Measurements from ENCODE around the gene ZNF710.
"Not testable (repeated sequence)": the region's sequence is repeated elsewhere in the genome, so short reads cannot be mapped to it uniquely, and the experiment has no call there.

Gene ZNF710

GRCh38 chr15:90083954-90084607 is 83.0 kb downstream of the ZNF710 start:
- no peak for DNase-seq

- DNase-seq = no peak
These were observed 83.8 kb downstream of the ZNF710 start for GRCh38 chr15:90084876-90085423.

GRCh38 chr15:90085565-90085964 is 84.4 kb downstream of the ZNF710 start:
- no peak for DNase-seq

- peak; percentile 44 to 51 for DNase-seq
These were observed 85.7 kb downstream of the ZNF710 start for GRCh38 chr15:90086868-90087268.

GRCh38 chr15:90087454-90088154 is 86.5 kb downstream of the ZNF710 start:
- DNase-seq = peak; percentile 7 to 37

GRCh38 chr15:90090226-90090848 is 89.2 kb downstream of the ZNF710 start:
- no peak for DNase-seq

- no peak for DNase-seq
These were observed 90.2 kb downstream of the ZNF710 start for GRCh38 chr15:90091156-90091931.

GRCh38 chr15:90095521-90095959 is 94.4 kb downstream of the ZNF710 start:
- no peak for DNase-seq

GRCh38 chr15:90097475-90097874 is 96.4 kb downstream of the ZNF710 start:
- no peak for DNase-seq

GRCh38 chr15:90099072-90099867 is 98.1 kb downstream of the ZNF710 start:
- DNase-seq = no peak

GRCh38 chr15:90099868-90100831 is 99.0 kb downstream of the ZNF710 start:
- peak; percentile 67 to 75 for DNase-seq

GRCh38 chr15:90101130-90101968 is 100.2 kb downstream of the ZNF710 start:
- DNase-seq = peak; percentile 59 to 72

- peak; percentile 85 to 89 for DNase-seq
These were observed 101.1 kb downstream of the ZNF710 start, which contains the start of gene IDH2 for GRCh38 chr15:90101969-90102890. Gene IDH2 (minus strand): TSS chr15:90102468. CDS start chr15:90102390, 78 bp downstream.

- DNase-seq = no peak
These were observed 102.7 kb downstream of the ZNF710 start for GRCh38 chr15:90103701-90104329.

GRCh38 chr15:90104551-90104950 is 103.4 kb downstream of the ZNF710 start:
- DNase-seq = no peak

- no peak for DNase-seq
These were observed 104.4 kb downstream of the ZNF710 start for GRCh38 chr15:90105521-90105920.

GRCh38 chr15:90106522-90107117 is 105.5 kb downstream of the ZNF710 start:
- DNase-seq = peak; percentile 50 to 81

- not testable (repeated sequence) for DNase-seq
These were observed 106.9 kb downstream of the ZNF710 start for GRCh38 chr15:90108038-90108437.

Data from NCI-H524 (cell line).